Measurements from ENCODE around the gene NPTN. TPM values are rescaled to one million over a fixed set of nuclear protein-coding genes. Genes with fewer than 3 reads are reported as not detected.

The NPTN gene
- total RNA-seq, 1 donor from 2014 or later: 98.5 TPM

GRCh38 chr15:73522011-73522410 is 111.2 kb downstream of the NPTN start:
- DNase-seq (ENCODE audit: low read depth): no peak

- no peak for DNase-seq (ENCODE audit: low read depth)
These were observed 114.1 kb downstream of the NPTN start for GRCh38 chr15:73518876-73519733.

DNA sequence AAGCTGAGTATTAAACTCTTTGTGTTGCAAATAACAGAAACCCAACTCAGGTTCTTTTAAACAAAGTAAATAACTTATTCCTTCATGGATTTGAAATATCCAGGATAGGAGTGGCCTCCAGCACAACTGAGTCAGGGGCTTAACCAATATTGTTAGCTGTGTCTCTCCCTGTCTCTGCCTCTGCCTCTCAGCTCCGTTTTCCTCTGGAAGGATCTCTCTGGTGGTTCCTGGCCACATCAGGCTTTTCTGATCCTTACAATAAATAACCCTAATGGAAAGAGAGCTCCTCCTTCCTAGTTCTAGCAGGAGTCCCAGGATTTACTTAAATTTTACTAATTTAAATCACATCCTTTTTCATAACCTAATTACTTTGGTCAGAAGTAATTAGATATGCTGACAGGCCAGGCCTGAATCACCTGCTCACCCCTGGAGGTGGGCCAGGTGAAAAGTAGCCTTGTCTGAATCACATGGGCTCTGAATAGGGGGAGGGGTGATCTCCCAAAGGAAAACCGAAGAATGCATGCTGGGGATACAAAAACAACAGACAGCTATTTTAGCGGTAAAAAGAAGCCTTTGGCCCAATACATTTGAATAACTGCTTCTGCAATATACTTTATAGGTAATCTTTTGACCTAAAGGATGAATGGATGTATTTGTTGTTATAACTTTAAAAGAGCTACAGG is 114.9 kb downstream of the NPTN start:
- DNase-seq (ENCODE audit: low read depth): no peak

DNA sequence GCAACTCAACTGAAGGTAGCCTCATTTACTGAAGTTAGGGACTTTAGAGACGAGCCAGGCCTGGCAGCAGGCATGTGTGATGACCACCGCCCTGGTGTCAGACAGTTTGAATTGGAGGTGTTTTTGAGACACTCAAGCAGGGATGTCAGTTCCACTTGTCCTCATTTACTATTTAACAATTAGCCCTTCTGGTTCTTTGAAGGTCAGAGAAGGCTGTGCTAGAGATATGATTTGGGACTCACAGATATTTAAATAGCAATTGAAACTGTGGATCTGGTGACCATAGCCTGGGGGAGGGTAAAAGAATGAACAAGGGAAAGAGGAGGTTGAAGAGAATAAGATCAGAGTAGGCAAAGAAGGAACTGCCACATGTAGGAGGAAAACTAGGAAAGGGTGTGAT is 115.6 kb downstream of the NPTN start:
- DNase-seq (ENCODE audit: low read depth): no peak

- DNase-seq (ENCODE audit: low read depth): no peak
These were observed 117.7 kb downstream of the NPTN start for GRCh38 chr15:73515527-73515926.

Other genes starting within 250 kb of the NPTN start
- not detected in 2 replicates for gene REC114, start 190.2 kb downstream of the NPTN start, total RNA-seq
- 77.8 and 202 TPM in 2 replicates for gene CD276, start 51.0 kb upstream of the NPTN start, total RNA-seq
- 0.32 and 0.73 TPM in 2 replicates for gene INSYN1, start 120.0 kb upstream of the NPTN start, total RNA-seq
- gene TBC1D21, start 240.2 kb upstream of the NPTN start, total RNA-seq: not detected in 2 replicates

Data from myocyte (in vitro differentiated cells).